CD4-positive, alpha-beta T cell treated with Interleukin-6 at 100 ng/mL for 8 hours (primary cell): Measurements from ENCODE around the gene CALN1.
"Not testable (repeated sequence)": the region's sequence is repeated elsewhere in the genome, so short reads cannot be mapped to it uniquely, and the experiment has no call there.

Source experiments
- DNase-seq: peaks from one replicate; pipeline ENCODE4 v3.0.0-alpha.2; 2020; ENCODE audit warnings: mixed read lengths, low spot score

The CALN1 gene

DNA sequence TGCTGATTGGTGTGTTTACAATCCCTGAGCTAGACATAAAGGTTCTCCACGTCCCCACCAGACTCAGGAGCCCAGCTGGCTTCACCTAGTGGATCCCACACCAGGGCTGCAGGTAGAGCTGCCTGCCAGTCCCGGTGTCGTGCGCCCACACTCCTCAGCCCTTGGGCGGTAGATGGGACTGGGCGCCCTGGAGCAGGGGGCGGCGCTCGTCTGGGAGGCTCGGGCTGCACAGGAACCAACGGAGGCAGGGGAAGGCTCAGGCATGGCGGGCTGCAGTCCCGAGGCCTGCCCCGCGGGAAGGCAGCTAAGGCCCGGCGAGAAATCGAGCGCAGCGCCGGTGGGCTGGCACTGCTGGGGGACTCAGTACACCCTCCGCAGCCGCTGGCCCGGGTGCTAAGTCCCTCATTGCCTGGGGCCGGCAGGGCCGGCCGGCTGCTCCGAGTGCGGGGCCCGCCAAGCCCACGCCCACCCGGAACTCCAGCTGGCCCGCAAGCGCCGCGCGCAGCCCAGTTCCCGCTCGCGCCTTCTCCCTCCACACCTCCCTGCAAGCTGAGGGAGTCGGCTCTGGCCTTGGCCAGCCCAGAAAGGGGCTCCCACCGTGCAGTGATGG, 674.1 kb downstream of the CALN1 start:
- not testable (repeated sequence) for DNase-seq

DNA sequence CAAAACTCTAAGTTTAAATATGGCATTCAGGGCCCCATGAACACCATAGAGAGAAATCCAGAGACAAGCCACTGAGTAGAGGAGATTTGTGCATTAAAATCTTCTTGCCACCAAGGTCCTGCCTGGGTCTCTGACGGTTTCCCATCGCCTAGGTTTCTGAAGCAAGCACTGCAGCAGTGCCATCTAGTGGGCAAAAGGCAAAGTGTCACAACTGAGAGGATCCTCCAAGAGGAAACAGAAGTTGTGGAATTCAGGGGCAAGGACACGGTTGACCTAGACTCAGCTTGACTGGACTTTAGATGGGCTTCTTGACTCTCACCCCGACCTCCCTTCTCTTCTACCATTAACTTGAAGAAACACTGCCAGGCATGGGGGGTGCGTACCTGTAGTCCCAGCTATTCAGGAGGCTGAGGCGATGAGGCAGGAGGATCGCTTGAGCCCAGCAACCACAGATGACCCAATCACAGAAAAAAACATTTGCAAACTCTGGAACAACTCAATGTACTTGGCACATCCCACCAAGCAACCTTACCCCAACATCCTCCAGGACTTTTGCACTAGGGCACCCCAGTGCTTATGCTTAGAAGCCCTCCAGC, 676.1 kb downstream of the CALN1 start:
- peak; percentile 5 for DNase-seq

- peak; percentile 36 for DNase-seq
These were observed 678.8 kb downstream of the CALN1 start for GRCh38 chr7:71733107-71733870.

GRCh38 chr7:71731740-71732139, 680.4 kb downstream of the CALN1 start:
- DNase-seq = no peak
